DMS79 treated with DMSO at 0.1 percent for 48 hours (cell line): ENCODE measurements around the gene HERPUD2.
"Not testable (repeated sequence)": the region's sequence is repeated elsewhere in the genome, so short reads cannot be mapped to it uniquely, and the experiment has no call there.

Experiments used
- DNase-seq: peaks from one replicate; lab custom pipeline; 2025; lab: John Stamatoyannopoulos, UW

HERPUD2 gene

DNA sequence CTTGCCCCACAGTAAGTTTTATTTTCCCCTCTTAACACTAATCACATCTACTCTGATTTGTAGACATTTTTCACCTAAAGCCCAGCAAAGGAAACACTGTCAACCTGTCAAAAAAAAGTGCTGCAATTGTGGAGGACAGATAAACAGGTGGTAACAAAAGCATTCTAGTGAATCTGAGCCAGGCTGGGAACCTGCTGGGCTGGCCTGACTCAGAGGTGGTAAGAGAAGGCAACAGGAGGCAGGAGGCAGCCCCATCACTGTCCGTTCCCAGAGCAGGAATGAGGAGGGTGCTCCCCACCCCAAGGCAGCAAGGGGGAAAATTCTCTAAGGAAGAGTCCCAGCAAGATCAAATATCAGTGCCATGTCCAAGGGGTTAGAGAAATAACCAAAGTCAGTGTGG, 19.5 kb upstream of the HERPUD2 start:
- no peak for DNase-seq

DNA sequence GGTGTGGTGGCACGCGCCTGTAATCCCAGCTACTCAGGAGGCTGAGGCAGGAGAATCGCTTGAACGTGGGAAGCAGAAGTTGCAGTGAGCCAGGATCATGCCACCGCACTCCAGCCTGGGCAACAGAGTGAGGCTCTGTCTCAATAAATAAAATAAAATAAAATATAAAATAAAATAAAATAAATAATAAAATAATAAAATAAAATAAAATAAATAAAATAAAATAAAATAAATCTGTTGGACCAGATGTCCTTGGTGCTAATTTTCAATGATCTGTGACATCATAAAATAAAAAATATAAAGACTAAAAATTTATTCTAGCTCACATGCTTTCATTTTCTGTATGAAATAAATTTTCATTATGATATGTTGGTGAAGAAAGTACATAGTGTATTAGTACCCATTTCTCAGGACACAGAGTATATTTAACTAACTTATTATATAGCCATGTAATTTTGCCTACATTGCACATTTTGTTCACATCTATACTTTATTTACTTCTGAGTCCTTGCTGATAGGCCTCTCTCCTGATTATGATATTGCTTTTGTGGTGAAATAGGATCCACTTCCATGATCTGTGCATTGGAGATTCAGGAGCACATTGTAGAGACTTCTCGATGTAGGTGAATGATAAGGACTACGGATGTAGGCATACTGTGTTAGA, 17.8 kb upstream of the HERPUD2 start:
- no peak for DNase-seq

DNA sequence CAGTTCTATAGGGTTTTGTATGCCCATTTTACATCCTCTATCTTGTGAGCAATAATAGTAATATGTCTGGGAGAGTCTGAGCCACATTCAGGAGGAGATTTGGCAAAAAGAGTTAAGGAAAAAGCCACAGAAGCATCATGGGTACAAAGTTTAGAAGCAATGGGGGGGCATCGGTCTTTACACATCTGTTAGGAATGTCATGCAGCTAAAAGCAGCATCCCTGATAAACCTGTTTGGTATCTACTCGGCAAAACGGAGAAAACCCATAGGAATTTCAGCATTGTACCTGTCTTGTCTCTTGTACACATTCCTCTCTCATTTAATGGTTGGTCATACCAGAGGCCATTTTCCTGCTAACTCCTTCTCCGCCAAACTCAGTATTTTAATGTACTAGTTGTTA, 12.5 kb upstream of the HERPUD2 start:
- DNase-seq, result no peak

DNA sequence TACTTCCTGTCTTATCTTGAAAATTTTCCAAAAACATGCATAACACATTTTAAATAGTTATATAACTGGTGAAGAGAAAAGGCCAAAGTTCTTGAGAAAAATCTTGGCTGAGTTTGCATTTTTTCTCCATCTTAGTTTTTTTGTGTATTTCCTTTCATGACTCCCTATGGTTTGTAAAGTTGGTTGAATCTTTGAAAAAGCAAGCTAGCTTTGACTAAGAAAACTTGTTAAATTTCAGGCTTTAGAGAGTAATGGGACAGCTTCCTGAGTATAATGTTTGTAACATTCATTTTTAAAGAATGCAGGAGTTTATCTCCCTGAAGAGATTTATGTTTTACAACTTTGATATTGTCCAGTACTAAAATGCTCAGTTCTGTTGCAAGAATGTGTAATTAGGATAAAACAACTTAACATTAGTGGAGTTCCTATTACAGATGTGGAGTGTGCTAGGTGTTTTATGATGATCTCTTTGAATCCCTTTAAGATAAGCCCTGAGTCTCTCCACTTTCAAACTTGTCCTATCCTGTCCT, 11.1 kb upstream of the HERPUD2 start:
- no peak for DNase-seq

DNA sequence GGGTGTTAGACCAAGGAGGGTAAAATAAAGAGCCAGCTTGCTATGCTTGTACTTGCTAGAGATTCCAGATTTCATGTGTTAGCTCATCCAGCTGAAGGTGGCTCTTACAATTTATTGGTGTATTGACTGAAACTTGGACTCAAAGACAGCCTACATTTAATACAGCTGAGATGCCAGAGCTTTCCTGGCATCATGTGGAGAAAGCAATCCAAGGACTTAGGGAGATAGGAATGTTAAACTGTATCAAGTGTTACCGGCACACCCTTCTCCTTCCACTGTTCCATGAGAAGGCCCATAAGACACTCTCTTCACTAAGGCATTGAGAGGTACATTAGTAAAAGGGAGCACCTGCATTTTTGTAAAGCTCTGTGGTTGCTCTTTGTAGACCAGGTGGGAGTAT, 9.3 kb upstream of the HERPUD2 start:
- DNase-seq, result no peak

DNA sequence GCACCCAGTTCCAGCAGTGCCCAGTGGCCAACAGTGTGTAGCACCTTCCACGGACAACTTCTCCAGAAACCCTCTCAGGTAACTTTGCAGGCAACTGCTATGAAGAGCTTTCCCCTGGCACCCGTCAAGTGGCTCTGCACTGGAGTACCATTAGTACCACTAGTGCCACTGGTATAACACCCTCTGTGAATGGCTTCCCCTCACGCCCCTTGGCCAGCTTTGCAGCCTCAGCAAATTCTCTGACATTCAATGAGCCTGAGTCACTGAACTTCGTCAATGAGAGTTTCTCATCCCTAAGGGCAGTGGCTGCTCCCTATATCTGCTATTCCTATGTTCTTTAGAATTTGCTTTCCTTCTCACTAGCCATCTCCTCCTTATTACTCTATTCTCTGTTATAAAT, 7.6 kb upstream of the HERPUD2 start:
- peak; percentile 23 for DNase-seq

DNA sequence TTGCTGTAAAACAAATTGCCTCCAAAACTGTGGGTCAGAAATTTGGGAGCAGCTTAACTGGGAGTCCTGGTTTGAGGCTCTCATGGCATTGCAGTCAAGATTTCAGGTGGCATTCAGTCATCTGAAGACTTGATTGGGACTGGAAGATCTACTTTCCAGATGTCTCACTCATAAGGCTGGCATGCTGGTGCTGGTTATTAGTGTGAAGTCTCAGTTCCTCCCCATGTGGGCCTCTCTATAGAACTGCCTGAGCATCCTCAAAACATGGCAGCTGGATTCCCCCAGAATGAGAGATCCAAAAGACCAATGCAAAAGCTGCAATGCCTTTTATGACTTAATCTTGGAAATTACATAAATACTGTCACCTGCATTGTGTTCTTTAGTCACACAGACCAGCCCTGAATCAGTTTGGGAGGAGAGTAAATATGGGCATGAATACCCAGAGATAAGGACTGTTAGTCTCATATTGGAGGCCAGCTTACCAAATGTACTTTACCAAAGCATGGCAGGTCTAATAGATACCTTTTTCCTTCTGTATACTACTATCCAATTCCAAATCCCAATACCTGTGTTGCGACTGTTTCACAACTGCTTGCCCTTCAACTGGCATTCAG, 6.5 kb upstream of the HERPUD2 start:
- no peak for DNase-seq

DNA sequence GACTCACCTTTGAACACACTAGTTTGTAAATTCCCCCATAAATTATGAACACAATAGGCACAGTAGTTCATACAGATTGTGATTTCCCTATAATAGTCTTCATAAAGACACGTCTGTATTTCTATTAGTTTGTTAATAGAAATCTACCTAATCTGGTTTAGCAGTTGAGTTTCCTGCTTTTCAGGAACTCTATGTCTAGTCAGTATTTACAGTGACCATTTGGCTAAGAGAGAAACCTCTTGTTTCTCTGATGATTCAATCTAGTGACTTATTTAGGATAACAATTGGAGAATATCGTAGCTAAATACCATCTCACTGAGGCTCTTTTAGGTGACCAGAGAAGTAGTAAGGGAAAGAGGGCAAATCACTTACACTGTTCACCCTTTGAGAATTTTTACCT, 5.9 kb upstream of the HERPUD2 start:
- no peak for DNase-seq

DNA sequence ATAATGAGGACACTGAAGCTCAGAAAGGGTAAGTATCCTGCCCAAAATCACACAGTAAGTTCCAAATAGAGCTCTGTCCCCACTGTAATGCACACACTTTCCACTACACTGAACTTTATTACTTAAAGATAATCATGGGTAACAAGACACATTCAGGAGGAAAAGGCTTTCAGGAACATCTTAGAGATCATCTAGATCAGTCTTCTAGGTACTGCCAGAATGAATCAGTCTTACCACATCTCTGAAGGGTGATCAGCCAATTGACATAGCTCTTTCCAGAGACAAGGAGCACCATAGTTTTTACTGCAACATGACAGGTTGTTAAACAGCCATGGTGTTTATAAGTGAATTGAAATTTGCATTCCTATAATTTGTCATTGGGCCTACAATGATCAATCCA, 5.4 kb upstream of the HERPUD2 start:
- DNase-seq, result no peak

DNA sequence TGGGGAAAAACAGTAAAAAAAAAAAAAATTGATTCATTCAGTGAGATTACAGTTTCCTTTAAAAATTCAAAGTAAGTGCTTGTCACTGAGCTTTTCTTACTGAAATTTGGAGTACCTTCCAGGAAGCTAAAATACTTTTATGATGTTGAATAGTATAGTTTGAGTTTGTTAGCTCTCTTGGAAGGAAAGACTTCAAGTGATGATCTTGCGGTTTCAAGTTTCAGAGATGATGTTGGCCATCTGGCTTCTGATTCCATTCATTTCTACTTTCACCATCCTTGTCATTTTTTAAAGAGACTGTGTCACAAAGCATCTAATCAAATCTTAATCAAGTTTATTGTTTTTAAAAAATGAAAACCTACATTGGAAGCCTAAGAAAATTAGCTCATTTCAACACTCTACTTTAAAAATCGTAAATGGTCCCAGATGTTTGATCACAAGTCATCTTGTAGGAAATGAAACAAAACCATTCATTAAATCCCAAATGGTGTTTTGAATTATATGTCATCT, 4.9 kb upstream of the HERPUD2 start:
- no peak for DNase-seq

DNA sequence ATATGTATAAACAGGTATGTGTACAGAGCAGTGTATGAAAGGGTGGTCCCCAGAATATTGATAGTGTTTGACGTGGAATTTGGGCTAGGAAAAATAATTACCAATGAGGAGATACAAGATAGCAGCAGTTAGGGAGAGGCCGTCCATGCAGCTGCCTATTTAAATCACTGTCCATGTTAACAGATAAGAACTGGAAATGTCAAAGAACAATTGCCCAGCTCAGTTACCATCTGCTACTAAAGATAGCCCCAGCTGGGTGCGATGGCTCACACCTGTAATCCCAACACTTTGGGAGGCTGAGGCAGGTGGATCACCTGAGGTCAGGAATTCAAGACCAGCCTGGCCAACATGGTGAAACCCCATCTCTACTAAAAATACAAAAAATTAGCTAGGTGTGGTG, 3.4 kb upstream of the HERPUD2 start:
- DNase-seq, result not testable (repeated sequence)

DNA sequence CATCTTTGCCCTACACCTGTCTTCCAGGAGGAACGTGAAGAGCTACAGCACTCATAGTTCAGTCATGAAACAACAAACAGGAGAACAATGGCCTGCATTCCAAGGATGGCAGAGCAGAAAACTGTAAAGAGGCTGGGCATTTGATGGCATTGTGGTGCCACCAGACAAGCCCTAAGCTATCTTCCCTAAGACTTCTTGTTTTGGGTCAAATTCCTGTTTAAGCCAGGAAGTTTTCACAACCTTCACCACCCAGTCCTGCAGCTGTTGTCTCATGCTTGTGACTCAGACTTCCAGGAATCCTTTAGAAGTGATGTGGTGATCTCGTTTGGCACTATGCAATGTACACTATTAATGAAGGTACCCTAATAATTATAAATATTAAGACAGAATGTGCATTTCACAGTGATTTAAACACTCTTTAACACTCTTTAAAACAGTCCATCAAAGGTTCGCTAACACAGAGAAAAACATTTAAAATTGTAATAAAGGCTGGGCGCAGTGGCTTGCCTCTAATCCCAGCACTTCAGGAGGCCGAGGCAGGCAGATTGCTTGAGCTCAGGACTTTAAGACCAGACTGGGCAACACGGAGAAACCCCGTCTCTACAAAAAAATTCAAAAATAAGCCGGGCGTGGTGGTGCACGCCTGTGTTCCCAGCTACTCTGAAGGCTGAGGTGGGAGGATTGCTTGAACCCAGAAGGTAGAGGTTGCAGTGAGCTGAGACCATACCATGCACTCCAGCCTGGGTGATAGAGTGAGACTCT, 2.7 kb upstream of the HERPUD2 start:
- DNase-seq, result no peak

DNA sequence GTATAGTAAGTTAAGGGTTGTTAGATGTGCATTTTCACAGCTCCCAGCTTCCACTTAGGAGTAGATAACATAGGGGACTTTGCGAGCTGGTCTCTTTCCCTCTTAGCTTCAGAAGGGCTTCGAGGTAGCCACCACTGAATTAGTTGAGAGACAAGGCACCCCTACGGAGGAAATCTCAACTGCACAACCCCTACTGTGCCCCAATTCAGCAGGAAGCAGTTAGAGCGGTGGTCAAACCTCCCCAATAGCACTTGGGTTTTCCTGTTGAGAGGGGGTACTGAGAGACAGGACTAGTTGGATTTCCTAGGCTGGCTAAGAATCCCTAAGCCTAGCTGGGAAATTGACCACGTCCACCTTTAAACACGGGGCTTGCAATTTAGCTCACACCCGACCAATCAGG, 1.1 kb upstream of the HERPUD2 start:
- DNase-seq, result no peak

DNA sequence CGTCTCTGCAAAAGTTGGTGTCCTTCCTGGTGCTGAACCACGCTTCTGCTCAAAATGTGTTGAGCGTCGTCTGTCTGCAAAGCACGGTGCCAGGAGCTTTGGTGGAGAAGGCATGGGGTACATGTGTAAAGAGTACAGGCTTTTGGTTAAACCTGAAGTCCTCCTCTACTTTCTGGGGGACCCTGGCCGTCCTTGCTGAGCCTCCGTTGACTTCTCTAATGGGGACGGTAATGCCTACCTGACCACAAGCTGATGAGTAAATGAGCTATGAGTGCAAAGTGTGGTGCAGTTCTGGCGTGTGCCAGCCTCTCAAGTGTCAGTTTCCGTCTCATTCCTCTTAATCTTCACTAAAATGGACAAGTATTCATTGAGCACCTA, 527 bp upstream of the HERPUD2 start:
- DNase-seq, result no peak

DNA sequence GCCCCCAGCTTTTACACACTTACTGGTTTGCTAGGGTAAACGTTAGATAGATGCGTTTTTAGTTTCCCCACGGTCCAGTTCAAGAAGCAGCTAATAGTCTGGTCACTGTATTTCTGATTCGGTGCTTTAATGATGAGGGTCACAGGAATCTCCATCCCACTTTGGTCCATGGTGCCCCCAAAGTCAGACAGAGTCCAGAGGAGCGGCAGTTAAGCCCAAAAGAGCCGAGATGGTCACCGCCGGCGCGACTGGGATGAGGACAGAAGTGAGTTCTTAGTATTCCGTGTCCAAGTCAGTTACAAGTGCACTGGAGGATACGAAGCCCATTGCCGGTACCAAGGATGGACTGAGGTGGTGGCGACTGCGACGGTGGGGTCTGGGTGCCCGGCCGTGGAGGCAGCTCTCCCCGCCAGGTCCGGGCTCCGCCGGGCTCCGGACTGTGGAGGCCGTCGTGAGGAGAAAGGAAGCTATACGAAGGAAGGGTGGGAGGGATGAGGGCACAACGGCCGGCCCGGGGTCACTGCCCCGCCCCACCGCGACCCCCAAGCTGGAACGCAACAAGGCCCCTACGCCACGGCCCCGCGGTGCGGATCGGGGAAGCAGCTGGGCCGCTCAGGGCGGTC, 663 bp downstream of the HERPUD2 start:
- peak; percentile 30 for DNase-seq

DNA sequence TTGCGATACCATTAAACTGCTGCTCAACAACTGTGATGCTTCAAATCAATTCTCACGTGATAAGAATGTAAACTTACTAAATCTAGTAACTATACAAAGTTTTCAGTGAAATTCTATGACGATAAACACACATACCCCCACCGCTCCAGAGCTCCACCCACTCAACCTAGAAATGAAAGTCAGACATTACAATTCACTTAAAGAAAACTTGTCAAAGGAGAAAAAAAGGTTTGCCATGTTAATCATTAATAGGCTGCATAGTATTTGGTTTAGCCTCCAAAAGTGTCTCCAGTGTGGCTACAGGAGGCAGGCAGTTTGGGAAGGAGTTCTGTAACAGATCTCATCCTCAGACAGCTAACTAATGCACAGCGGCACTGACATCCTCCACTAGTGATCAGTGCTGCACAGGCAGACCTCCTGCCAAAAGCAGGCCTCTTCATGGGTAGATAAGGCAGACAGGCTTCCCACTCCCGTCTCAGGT, 3.1 kb downstream of the HERPUD2 start:
- DNase-seq, result no peak

DNA sequence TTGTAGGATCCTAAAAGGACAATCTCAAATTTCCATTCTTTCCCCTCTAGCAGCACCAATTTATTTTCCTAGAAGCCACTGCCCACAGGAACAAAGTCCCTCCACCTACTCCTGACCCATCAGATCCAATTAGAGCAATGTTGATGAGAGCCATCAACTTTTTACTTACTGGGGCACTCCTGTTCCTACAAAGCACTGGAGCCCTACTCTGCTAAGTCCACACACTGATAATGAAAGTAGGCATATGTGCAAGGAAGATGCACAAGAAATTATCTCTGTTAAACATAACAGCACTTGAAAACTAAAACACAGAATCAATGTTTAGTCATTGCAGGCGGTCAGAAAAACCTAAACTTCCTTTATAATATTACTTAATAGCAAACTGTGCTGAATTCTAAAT, 3.6 kb downstream of the HERPUD2 start:
- no peak for DNase-seq

DNA sequence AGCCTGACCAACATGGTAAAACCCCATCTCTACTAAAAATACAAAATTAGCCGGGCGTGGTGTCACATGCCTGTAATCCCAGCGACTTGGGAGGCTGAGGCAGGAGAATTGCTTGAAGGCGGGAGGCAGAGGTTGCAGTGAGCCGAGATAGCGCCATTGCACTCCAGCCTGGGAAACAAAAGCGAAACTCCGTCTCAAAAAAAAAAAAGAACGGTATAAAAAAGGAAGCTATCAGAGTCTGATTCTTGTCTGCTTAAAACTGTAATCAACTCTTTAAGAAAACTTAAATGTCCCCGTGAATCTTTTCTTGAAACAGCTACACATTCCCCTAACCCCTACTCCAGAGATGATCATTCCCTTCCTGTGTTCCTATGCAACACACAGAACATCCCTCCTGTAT, 4.3 kb downstream of the HERPUD2 start:
- DNase-seq, result not testable (repeated sequence)

DNA sequence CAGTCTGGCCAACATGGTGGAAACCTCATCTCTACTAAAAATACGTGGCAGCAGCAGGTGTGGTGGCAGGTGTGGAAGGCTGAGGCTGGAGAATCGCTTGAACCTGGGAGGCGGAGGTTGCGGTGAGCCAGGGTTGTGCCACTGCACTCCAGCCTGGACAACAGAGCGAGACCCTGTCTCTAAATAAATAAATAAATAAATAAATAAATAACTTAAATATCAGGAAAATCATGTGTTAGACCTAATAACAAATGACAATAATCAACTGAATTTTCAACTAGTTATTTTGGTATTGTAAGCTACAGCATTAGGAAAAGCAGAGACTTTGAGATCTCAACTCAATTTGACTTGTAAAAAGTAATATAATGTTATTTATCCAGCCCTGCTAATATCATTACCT, 9.2 kb downstream of the HERPUD2 start:
- DNase-seq, result no peak

DNA sequence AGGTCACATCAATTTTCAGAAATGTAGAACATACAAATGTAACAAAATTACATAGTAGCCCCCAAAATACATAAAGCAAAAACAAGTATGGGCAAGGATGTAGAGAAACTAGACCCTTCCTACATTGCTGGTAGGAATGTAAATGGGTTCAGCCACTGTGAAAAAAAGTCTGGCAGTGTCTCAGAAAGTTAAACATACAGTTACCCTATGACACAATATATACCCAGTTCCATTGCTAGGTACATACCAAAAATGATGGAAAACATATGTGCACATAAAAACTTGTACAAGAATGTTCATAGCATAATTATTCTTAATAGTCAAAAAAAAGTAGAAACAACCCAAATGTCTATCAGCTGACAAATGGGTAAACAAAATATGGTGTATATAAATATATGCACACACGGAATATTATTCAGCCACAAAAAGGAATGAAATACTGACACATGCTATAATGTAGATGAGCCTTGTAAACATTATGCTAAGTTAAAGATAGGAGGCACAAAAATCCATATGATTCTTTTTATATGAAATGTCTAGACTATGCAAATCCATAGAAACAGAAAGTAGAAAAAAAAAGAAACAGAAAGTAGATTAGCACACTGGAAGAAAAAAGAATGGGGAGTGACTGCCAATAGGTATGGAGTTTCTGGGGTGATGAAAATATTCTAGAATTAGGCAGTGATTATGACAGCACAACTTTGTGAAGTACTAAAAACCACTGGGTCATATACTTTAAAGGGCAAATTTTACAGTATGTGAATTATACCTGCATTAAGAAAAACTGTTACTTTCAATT, 13.5 kb downstream of the HERPUD2 start:
- DNase-seq, result no peak

DNA sequence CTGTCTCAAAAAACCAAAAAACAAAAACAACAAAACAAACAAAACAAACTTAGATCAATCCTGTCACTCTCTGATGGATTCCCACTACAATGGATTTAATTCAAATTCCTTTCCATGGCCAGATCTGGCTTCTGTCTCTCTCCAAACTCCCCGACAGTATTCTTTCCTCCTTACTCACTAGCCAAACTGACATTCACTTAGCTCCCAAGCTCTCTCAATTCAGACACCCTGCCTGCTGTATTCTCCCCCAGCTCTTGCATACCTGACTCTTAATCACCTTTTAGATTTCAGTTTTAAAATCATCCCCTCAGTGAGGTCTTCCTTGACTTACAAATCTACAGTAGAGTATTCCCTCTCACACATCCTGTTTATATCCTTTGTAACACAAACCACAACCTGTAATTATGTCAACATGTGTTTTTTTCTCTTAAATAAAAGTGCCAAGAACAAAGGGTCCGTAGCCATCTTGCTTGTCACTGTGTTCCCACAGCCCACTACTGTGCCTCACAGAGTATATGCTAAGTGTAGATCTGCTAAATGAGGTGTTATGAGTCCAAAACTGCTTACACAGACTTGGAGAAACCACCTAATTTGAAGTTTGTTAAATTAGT, 14.4 kb downstream of the HERPUD2 start:
- DNase-seq, result no peak
